Pancreas (tissue), 10 donors: ENCODE data around the gene ILKAP. TPM values are rescaled to one million over a fixed set of nuclear protein-coding genes. Genes with fewer than 3 reads are reported as not detected.

Source experiments
- ATAC-seq, 4 donors: fragments of 200-7000 bp; cut with Tn5 transposase; one replicate each; pipeline versions ENCODE4 v1.8.0 to v1.9.1; 2020; ENCODE audit warnings: mild to moderate bottlenecking in 4 of 4, moderate library complexity in 4 of 4
- DNase-seq, 6 donors: peaks; one replicate each; pipeline ENCODE4 v3.0.0-alpha.2; 2020
- FAIRE-seq: peaks from 2 replicates; lab custom pipeline; 2012; peaks lifted over from hg19 to GRCh38; lab: Jason Lieb, UNC
- H3K27ac ChIP-seq, 4 donors: fragments of 200-600 bp; sonication (generic); 1 replicate in 3 of 4; 2 replicates in 1 of 4; pipeline versions ENCODE4 v1.5.0 to v1.8.0; 2020
- H3K27me3 ChIP-seq, 4 donors: fragments of 200-600 bp; one replicate each; pipeline ENCODE4 v1.8.0; 2021
- H3K36me3 ChIP-seq, 3 donors: fragments of 200-600 bp; sonication (generic) in 1 of 3; one replicate each; pipeline versions ENCODE4 v1.5.0 to v1.8.0; 2020 to 2021
- H3K4me1 ChIP-seq, 3 donors: fragments of 200-600 bp; one replicate each; pipeline ENCODE4 v1.8.0; 2021
- H3K4me3 ChIP-seq, 4 donors: fragments of 200-600 bp; sonication (generic) in 2 of 4; one replicate each; pipeline versions ENCODE4 v1.5.0 to v1.8.0; 2020 to 2021
- H3K9me3 ChIP-seq, 4 donors: fragments of 200-600 bp; one replicate each; pipeline ENCODE4 v1.8.0; 2021
- WGBS, 2 donors: extraction: QIAGEN DNeasy Blood & Tissue Kit; methylation state at CpG; one replicate each; pipeline ENCODE4 v1.1.7; 2013; 5-methylcytosine and 5-hydroxymethylcytosine counted together
- intact Hi-C, 3 donors: fragments of 100-400 bp; cut with DNase I; formaldehyde crosslinking; loops; one replicate each; pipeline versions ENCODE4 v1.11.1 to v1.14.2; 2022
- polyA plus RNA-seq, 2 donors: library from polyadenylated mRNA; stranded (reverse); fragments of 200-250 nt; gene quantifications; one replicate each; pipeline ENCODE4 v1.2.3, GENCODE V29; 2013
- total RNA-seq, 6 donors: library from RNA; stranded (reverse); fragmentation: NEBNext Ultra II Directional in 4 of 6; extraction: Animal tissue kit (Norgen Biotek cat#: 25700) in 4 of 6; gene quantifications; one replicate each; pipeline versions ENCODE4 v1.2.1 to v1.2.4, GENCODE V29; 2021 to 2023
- TF ChIP-seq, protein P1 (sequence below), 4 donors: fragments of 200-600 bp; sonication (generic) in 3 of 4; IDR thresholded peaks; one replicate each; pipeline versions ENCODE4 v1.5.0 to v1.8.0; 2021; ENCODE audit warnings: antibody characterized with exemption in 4 of 4
- donor health status: healthy with polysubstance abuse.
- donor health status: DM: no; HTN: no; CAD: no; lungs with moderate emphysema.
- donor health status: DM: no; HTN: no; CAD: no.
- donor health status: control.
- donor health status: control.
- donor health status: Bipolar disorder and iron deficiency.
- donor health status: DM: yes; HTN: yes; CAD: no.
- donor health status: DM: no; HTN: no; CAD: no.
- donor health status: DM: no; HTN: no; CAD: no.
- donor health status: DM: yes; HTN: yes; CAD: no.

ILKAP gene
- total and polyA plus RNA-seq, 8 donors = 14.0 to 91.6 (median 21.5) TPM

DNA sequence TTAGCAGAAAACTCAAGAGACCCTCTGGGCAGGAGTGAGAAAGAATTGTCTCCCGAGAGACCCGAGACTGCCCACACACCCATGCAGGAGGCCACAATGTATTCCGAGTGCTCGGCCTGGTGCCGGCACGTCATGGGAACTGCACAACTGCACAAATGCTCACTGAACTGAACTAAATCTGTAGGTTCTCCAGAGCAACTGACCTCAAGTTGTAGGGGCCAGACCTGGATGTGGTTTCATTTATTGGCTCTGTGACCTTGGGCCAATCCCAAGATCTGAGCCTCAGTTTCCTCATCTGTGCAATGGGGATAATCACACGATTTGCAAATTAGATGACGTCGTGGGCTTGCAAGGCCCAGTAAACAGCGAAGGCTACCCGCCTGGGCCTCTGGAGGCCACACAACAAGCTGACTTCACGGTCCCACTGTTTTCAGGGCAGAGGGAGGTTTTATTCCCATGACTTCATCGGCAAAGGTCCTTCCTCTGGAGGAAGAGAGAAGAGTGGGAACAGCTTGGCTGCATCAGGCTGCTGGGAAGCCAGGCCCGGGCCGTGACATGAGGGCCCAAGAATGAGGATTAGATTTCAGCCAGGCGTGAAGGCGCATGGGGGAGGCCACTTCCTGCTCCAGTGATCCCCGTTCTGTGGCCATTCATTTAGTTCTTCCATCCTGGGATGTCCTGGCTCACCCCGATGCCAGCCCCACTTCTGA is 48.3 kb downstream of the ILKAP start:
- Histone ChIP-seq H3K27me3 (no peaks in the 10 kb centered on the region), H3K4me3 (no peak overlapping the region), H3K27ac (no peak overlapping the region), H3K9me3 (no peaks in the 10 kb centered on the region), H3K4me1 (no peaks in the 10 kb centered on the region), H3K36me3 (no peaks in the 10 kb centered on the region)
- TF ChIP-seq, protein P1, sequence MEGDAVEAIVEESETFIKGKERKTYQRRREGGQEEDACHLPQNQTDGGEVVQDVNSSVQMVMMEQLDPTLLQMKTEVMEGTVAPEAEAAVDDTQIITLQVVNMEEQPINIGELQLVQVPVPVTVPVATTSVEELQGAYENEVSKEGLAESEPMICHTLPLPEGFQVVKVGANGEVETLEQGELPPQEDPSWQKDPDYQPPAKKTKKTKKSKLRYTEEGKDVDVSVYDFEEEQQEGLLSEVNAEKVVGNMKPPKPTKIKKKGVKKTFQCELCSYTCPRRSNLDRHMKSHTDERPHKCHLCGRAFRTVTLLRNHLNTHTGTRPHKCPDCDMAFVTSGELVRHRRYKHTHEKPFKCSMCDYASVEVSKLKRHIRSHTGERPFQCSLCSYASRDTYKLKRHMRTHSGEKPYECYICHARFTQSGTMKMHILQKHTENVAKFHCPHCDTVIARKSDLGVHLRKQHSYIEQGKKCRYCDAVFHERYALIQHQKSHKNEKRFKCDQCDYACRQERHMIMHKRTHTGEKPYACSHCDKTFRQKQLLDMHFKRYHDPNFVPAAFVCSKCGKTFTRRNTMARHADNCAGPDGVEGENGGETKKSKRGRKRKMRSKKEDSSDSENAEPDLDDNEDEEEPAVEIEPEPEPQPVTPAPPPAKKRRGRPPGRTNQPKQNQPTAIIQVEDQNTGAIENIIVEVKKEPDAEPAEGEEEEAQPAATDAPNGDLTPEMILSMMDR (IDR thresholded peaks at IDR 0.05) = no peak
- peak in 1 of 4 donors; percentile 45 for ATAC-seq
- DNase-seq = peak in 1 of 6 donors; percentile 10
- intact Hi-C loops = no loop called here
- 82 to 87% methylated on average over 19 of the region's 19 CpGs for WGBS, 2 donors
- no peak for FAIRE-seq

DNA sequence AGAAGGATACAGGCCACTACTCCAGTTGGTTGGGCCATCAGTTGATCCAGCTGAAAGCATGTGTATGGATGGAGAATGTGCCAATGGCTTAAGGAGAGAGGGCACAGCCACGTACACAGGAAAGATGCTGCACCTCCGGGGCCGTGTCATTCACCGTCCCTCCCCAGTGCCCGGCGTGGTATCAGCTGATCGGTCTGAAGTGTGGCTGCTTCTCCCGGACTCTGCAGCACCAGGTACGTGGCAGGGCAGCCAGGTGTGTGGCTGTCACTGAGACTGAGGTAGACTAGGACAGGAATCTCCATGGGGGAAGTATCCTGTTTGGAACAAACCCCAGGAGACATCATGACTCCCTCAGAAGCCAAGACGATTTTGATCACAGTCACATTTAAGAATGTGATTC is 48.9 kb downstream of the ILKAP start:
- TF ChIP-seq, protein P1 (IDR thresholded peaks at IDR 0.05) = no peak
- intact Hi-C loops = no loop called here
- Histone ChIP-seq H3K4me3 (no peak overlapping the region), H3K4me1 (no peaks in the 10 kb centered on the region), H3K27ac (no peak overlapping the region), H3K36me3 (no peaks in the 10 kb centered on the region), H3K9me3 (no peaks in the 10 kb centered on the region), H3K27me3 (no peaks in the 10 kb centered on the region)
- FAIRE-seq (no peak), ATAC-seq (no peak), DNase-seq (peak in 1 of 6 donors; percentile 25)
- WGBS, 2 donors = 91 to 95% methylated on average over 10 of the region's 10 CpGs

- Histone ChIP-seq H3K27me3 (no peaks in the 10 kb centered on the region), H3K9me3 (no peaks in the 10 kb centered on the region), H3K4me3 (no peak overlapping the region), H3K27ac (no peak overlapping the region), H3K4me1 (no peaks in the 10 kb centered on the region), H3K36me3 (no peaks in the 10 kb centered on the region)
- DNase-seq (peak in 2 of 6 donors; percentile 33 to 40), FAIRE-seq (no peak), ATAC-seq (no peak)
- WGBS, 2 donors = 79 to 80% methylated on average over 19 to 22 of the region's 22 CpGs
- TF ChIP-seq, protein P1 (IDR thresholded peaks at IDR 0.05) = no peak
- intact Hi-C loops = no loop called here
Measured at GRCh38 chr2:238152771-238153688, 50.5 kb downstream of the ILKAP start.

- Histone ChIP-seq H3K27ac (no peak overlapping the region), H3K9me3 (no peaks in the 10 kb centered on the region), H3K4me1 (no peaks in the 10 kb centered on the region), H3K4me3 (no peak overlapping the region), H3K27me3 (no peaks in the 10 kb centered on the region), H3K36me3 (no peaks in the 10 kb centered on the region)
- intact Hi-C loops = no loop called here
- WGBS, 2 donors = 83 to 88% methylated on average over 16 of the region's 16 CpGs
- FAIRE-seq (no peak), DNase-seq (peak in 1 of 6 donors; percentile 64), ATAC-seq (no peak)
- TF ChIP-seq, protein P1 (IDR thresholded peaks at IDR 0.05) = no peak
Measured at GRCh38 chr2:238151628-238152235, 51.8 kb downstream of the ILKAP start.
